GM21423 (cell line): ENCODE data around the gene ARFIP1.

Experiments used
- ATAC-seq: cut with Tn5 transposase; IDR thresholded peaks from one replicate; pipeline ENCODE4 v1.9.1; 2021; ENCODE audit warnings: mild to moderate bottlenecking, moderate library complexity; ENCODE audit not compliant: unreplicated experiment

ARFIP1 gene

GRCh38 chr4:152957437-152958171, 177.8 kb downstream of the ARFIP1 start:
- no peak for ATAC-seq

GRCh38 chr4:152959080-152959479, 179.3 kb downstream of the ARFIP1 start:
- no peak for ATAC-seq

GRCh38 chr4:152960082-152960481, 180.3 kb downstream of the ARFIP1 start:
- ATAC-seq = no peak

GRCh38 chr4:152961014-152961772, 181.4 kb downstream of the ARFIP1 start:
- ATAC-seq = no peak

GRCh38 chr4:152961773-152962115, 182.0 kb downstream of the ARFIP1 start:
- no peak for ATAC-seq
